Loucy (cell line): ENCODE measurements around the gene TFAM.

Source experiments
- H2AFZ ChIP-seq: fragments of 200-600 bp; sonication (generic); 2 replicates; pipeline ENCODE4 v1.6.0; 2016; ENCODE audit warnings: antibody characterized with exemption, mild to moderate bottlenecking, low read length, moderate library complexity
- H3F3A ChIP-seq: fragments of 200-600 bp; 2 replicates; pipeline ENCODE4 v1.6.0; 2016; ENCODE audit warnings: antibody characterized with exemption, low read depth, mild to moderate bottlenecking
- H3K27me3 ChIP-seq: fragments of 200-600 bp; sonication (generic); 2 replicates; pipeline ENCODE4 v1.6.1; 2014; ENCODE audit warnings: low read length, mild to moderate bottlenecking; ENCODE audit not compliant: insufficient read depth, poor library complexity, severe bottlenecking
- H3K36me3 ChIP-seq: fragments of 200-600 bp; sonication (generic); 2 replicates; pipeline ENCODE4 v1.6.1; 2016; ENCODE audit warnings: low read length; ENCODE audit not compliant: insufficient read depth
- H3K4me1 ChIP-seq: fragments of 200-600 bp; sonication (generic); 2 replicates; pipeline ENCODE4 v1.5.1; 2014; ENCODE audit warnings: low read length, mild to moderate bottlenecking; ENCODE audit not compliant: insufficient read depth, poor library complexity, severe bottlenecking
- H3K4me2 ChIP-seq: fragments of 200-600 bp; sonication (generic); 2 replicates; pipeline ENCODE4 v1.6.0; 2014; ENCODE audit warnings: antibody characterized with exemption, low read length, low read depth, mild to moderate bottlenecking; ENCODE audit not compliant: poor library complexity, severe bottlenecking
- H3K4me3 ChIP-seq: fragments of 200-600 bp; sonication (generic); 2 replicates; pipeline ENCODE4 v1.5.1; 2014; ENCODE audit warnings: low read length, mild to moderate bottlenecking, mixed read lengths; ENCODE audit not compliant: poor library complexity, severe bottlenecking
- H3K79me2 ChIP-seq: fragments of 200-600 bp; sonication (generic); 2 replicates; pipeline ENCODE4 v1.6.1; 2014; ENCODE audit warnings: low read length; ENCODE audit not compliant: insufficient read depth
- H3K9ac ChIP-seq: fragments of 200-600 bp; sonication (generic); 2 replicates; pipeline ENCODE4 v1.6.0; 2014; ENCODE audit warnings: mild to moderate bottlenecking, low read depth, low read length, moderate library complexity; ENCODE audit not compliant: poor library complexity, severe bottlenecking
- H3K9me2 ChIP-seq: fragments of 200-600 bp; sonication (generic); replicated peaks from 2 replicates; pipeline ENCODE4 v1.6.1; 2016; ENCODE audit warnings: low read depth, low read length, mixed read lengths
- H3K9me3 ChIP-seq: fragments of 200-600 bp; sonication (generic); 2 replicates; pipeline ENCODE4 v1.6.1; 2014; ENCODE audit warnings: mild to moderate bottlenecking, antibody characterized with exemption, low read length, low read depth; ENCODE audit not compliant: insufficient read depth
- H4K20me1 ChIP-seq: fragments of 200-600 bp; sonication (generic); 2 replicates; pipeline ENCODE4 v1.6.0; 2014; ENCODE audit warnings: antibody characterized with exemption, low read length, mild to moderate bottlenecking; ENCODE audit not compliant: insufficient read depth, poor library complexity, severe bottlenecking
- EZH2phosphoT487 ChIP-seq: fragments of 200-600 bp; IDR thresholded peaks from 2 replicates; pipeline ENCODE4 v1.6.1; 2018; ENCODE audit warnings: antibody characterized with exemption, mild to moderate bottlenecking, moderate library complexity, borderline replicate concordance
- TF ChIP-seq, protein P1 (sequence below): fragments of 200-600 bp; sonication (generic); conservative IDR thresholded peaks from 2 replicates; pipeline ENCODE4 v1.5.1; 2014; ENCODE audit warnings: mild to moderate bottlenecking, antibody characterized with exemption, low read length

TFAM gene

DNA sequence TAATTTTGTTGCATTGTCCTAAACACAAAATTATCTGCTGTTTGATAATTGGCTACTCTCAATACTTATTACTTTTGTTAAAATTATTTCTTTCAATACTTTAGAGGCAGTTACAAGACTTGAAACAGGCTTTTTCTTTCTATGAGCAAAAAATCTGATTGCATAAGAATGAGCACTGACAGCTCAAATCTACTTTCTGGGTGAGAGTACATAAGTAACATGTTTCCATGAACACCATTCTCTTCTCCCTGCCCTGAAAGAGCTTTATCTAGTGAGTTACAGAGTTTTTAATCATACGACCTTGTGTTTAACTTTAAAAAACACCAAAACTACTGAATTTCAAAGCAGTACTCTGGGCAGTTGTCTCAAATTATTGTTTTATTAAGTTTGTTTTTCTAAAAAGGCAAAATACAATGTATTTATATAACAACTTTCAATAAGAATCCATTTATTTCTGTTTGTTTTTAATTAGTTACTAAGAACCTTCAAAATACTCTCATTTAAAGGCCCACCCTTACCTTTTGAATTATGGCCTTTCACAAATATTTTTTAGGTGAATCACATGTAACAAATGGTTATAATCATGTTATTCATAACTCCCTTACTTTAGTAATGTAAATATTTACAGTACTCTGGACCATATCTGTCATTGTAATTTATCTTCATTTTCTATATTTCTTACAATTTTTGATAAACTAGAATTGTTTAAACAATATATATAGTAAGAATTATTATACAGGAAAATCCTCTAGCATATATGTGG lies 23.0 kb upstream of the TFAM start:
- no peaks in the 10 kb centered on the region for H3K9me3 ChIP-seq
- TF ChIP-seq, protein P1, sequence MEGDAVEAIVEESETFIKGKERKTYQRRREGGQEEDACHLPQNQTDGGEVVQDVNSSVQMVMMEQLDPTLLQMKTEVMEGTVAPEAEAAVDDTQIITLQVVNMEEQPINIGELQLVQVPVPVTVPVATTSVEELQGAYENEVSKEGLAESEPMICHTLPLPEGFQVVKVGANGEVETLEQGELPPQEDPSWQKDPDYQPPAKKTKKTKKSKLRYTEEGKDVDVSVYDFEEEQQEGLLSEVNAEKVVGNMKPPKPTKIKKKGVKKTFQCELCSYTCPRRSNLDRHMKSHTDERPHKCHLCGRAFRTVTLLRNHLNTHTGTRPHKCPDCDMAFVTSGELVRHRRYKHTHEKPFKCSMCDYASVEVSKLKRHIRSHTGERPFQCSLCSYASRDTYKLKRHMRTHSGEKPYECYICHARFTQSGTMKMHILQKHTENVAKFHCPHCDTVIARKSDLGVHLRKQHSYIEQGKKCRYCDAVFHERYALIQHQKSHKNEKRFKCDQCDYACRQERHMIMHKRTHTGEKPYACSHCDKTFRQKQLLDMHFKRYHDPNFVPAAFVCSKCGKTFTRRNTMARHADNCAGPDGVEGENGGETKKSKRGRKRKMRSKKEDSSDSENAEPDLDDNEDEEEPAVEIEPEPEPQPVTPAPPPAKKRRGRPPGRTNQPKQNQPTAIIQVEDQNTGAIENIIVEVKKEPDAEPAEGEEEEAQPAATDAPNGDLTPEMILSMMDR = no peak
- no peak for TF ChIP-seq EZH2phosphoT487
- H4K20me1 ChIP-seq = peaks cover 15% of the 10 kb centered on the region
- no peaks in the 10 kb centered on the region for H3K27me3 ChIP-seq
- peaks cover 6% of the 10 kb centered on the region for H3K4me1 ChIP-seq
- H3K79me2 ChIP-seq = no peaks in the 10 kb centered on the region
- no peaks in the 10 kb centered on the region for H3K9me2 ChIP-seq
- H3K4me3 ChIP-seq = no peak overlapping the region
- H3K36me3 ChIP-seq = peaks cover 12% of the 10 kb centered on the region; the same call in 1 of the 2 replicates
- H2AFZ ChIP-seq = no peak overlapping the region
- no peak overlapping the region for H3K4me2 ChIP-seq
- H3F3A ChIP-seq = no peaks in the 10 kb centered on the region
- no peak overlapping the region for H3K9ac ChIP-seq

- H3F3A ChIP-seq = no peaks in the 10 kb centered on the region
- no peaks in the 10 kb centered on the region for H3K4me1 ChIP-seq
- H3K4me3 ChIP-seq = no peak overlapping the region
- H4K20me1 ChIP-seq = no peaks in the 10 kb centered on the region
- H3K79me2 ChIP-seq = no peaks in the 10 kb centered on the region
- H3K36me3 ChIP-seq = peaks cover 5% of the 10 kb centered on the region; the same call in 1 of the 2 replicates
- TF ChIP-seq EZH2phosphoT487 = no peak
- TF ChIP-seq, protein P1 = no peak
- no peaks in the 10 kb centered on the region for H3K9me2 ChIP-seq
- H2AFZ ChIP-seq = no peak overlapping the region
- no peaks in the 10 kb centered on the region for H3K9me3 ChIP-seq
- no peak overlapping the region for H3K9ac ChIP-seq
- no peak overlapping the region for H3K4me2 ChIP-seq
- H3K27me3 ChIP-seq = no peaks in the 10 kb centered on the region
These were observed 18.1 kb upstream of the TFAM start for GRCh38 chr10:58367069-58367468.

- Histone ChIP-seq H4K20me1 (no peaks in the 10 kb centered on the region), H3K9me2 (no peaks in the 10 kb centered on the region), H3K4me1 (no peaks in the 10 kb centered on the region), H3K4me3 (no peak overlapping the region), H3K79me2 (no peaks in the 10 kb centered on the region), H3K4me2 (no peak overlapping the region), H3F3A (no peaks in the 10 kb centered on the region), H3K36me3 (no peaks in the 10 kb centered on the region; the same call in 1 of the 2 replicates), H3K9me3 (no peaks in the 10 kb centered on the region), H3K9ac (no peak overlapping the region), H3K27me3 (no peaks in the 10 kb centered on the region), H2AFZ (no peak overlapping the region)
- TF ChIP-seq EZH2phosphoT487 = no peak
- TF ChIP-seq, protein P1 = no peak
These were observed 13.7 kb upstream of the TFAM start for GRCh38 chr10:58371473-58371872.
